ENCODE results near the gene MR1. TPM values are rescaled to one million over a fixed set of nuclear protein-coding genes. Genes with fewer than 3 reads are reported as not detected.

The MR1 gene
- polyA plus RNA-seq, 1 of the 3 experiments (the other 2 are of a cell fraction): 7.0 TPM

- 48% methylated on average over 9 of the region's 9 CpGs for WGBS (ENCODE audit: low lambda C conversion rate)
- CTCF ChIA-PET: interaction anchor here (18.5 kb wide), 1 partner anchor 40 kb away, joined by 143 read pairs; no protein-coding TSS in a partner anchor
- Histone ChIP-seq H3K4me3 (ENCODE audit: low read depth in 2 of 2, low read length in 1 of 2) (no peak overlapping the region), H3K9me2 (no peaks in the 10 kb centered on the region), H3K9ac (peak overlapping the region; percentile 70; the same call in 1 of the 2 replicates), H3F3A (replicated peaks; ENCODE audit: insufficient read depth) (peaks cover 64% of the 10 kb centered on the region), H3K79me2 (ENCODE audit: insufficient read depth) (peaks cover 34% of the 10 kb centered on the region), H3K4me1 (ENCODE audit: control insufficient read depth in 1 of 2, insufficient read depth in 2 of 2, low read depth in 1 of 2, low read length in 1 of 2) (peaks cover 78 to 80% of the 10 kb centered on the region in 2 experiments), H3K36me3 (replicated peaks in 1 of 2; ENCODE audit: control insufficient read depth in 1 of 2, insufficient read depth in 2 of 2, low read length in 1 of 2) (no peaks in the 10 kb centered on the region), H3K9me3 (no peaks in the 10 kb centered on the region), H3K4me2 (peak overlapping the region; percentile 99), H2AFZ (ENCODE audit: low read depth) (0 out of 2 replicates have a peak overlapping the region, but pooled peaks have one; percentile 25), H3K27me3 (ENCODE audit: insufficient read depth) (no peaks in the 10 kb centered on the region), H3K27ac (ENCODE audit: low read depth in 2 of 2, low read length in 1 of 2) (peak overlapping the region; percentile 98 to 99), H4K20me1 (ENCODE audit: insufficient read depth) (no peaks in the 10 kb centered on the region)
- no peak for DNase-seq
- POLR2A ChIA-PET: no interaction called here
- no peak for TF ChIP-seq MEF2A (IDR thresholded peaks at IDR 0.05; ENCODE audit: borderline replicate concordance, low read depth)
- no peak for TF ChIP-seq RCOR1 (IDR thresholded peaks at IDR 0.05; ENCODE audit: low read length)
- no peak for TF ChIP-seq RXRA (IDR thresholded peaks at IDR 0.05; ENCODE audit: borderline replicate concordance, low read depth)
- no peak for TF ChIP-seq EP300 (IDR thresholded peaks at IDR 0.05; ENCODE audit: borderline replicate concordance in 1 of 2, low read depth in 1 of 2, low read length in 1 of 2)
- TF ChIP-seq FOSL2 (IDR thresholded peaks at IDR 0.05; ENCODE audit: borderline replicate concordance, low read depth): peak; percentile 62; the same call in 1 of the 2 replicates
- TF ChIP-seq TAF1 (IDR thresholded peaks at IDR 0.05; ENCODE audit: borderline replicate concordance, low read depth, low read length): peak; percentile 9; the same call in 1 of the 2 replicates
- TF ChIP-seq, protein P1, sequence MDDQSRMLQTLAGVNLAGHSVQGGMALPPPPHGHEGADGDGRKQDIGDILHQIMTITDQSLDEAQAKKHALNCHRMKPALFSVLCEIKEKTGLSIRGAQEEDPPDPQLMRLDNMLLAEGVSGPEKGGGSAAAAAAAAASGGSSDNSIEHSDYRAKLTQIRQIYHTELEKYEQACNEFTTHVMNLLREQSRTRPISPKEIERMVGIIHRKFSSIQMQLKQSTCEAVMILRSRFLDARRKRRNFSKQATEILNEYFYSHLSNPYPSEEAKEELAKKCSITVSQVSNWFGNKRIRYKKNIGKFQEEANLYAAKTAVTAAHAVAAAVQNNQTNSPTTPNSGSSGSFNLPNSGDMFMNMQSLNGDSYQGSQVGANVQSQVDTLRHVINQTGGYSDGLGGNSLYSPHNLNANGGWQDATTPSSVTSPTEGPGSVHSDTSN (IDR thresholded peaks at IDR 0.05): peak; percentile 35; the same call in 1 of the 2 replicates
- TF ChIP-seq NRF1 (IDR thresholded peaks at IDR 0.05; ENCODE audit: low read depth, low read length): no peak
- no peak for TF ChIP-seq SIN3A (IDR thresholded peaks at IDR 0.05; ENCODE audit: borderline replicate concordance, low read depth, low read length)
- no peak for TF ChIP-seq IRF3 (IDR thresholded peaks at IDR 0.05; ENCODE audit: low read depth, low read length)
- no peak for TF ChIP-seq CHD2 (IDR thresholded peaks at IDR 0.05; ENCODE audit: low read length, partially characterized antibody)
- no peak for TF ChIP-seq MXI1 (IDR thresholded peaks at IDR 0.05; ENCODE audit: low read depth, low read length)
- no peak for TF ChIP-seq NFIC (IDR thresholded peaks at IDR 0.05; ENCODE audit: borderline replicate concordance)
- no peak for TF ChIP-seq POLR2AphosphoS5 (IDR thresholded peaks at IDR 0.05; ENCODE audit: low read depth, low read length)
- TF ChIP-seq SMC3 (IDR thresholded peaks at IDR 0.05; ENCODE audit: low read depth, low read length): no peak
- peak; percentile 44; the same call in 1 of the 2 replicates for TF ChIP-seq TCF12 (IDR thresholded peaks at IDR 0.05)
- TF ChIP-seq CTCF (IDR thresholded peaks at IDR 0.05): no peak
- TF ChIP-seq ZBTB33 (IDR thresholded peaks at IDR 0.05; ENCODE audit: borderline replicate concordance, low read depth): no peak
- no peak for TF ChIP-seq YY1 (IDR thresholded peaks at IDR 0.05; ENCODE audit: low read depth)
- no peak for TF ChIP-seq TEAD4 (IDR thresholded peaks at IDR 0.05; ENCODE audit: borderline replicate concordance, insufficient read depth)
- TF ChIP-seq JUND (IDR thresholded peaks at IDR 0.05): peak; percentile 17; the same call in 1 of the 2 replicates
- no peak for TF ChIP-seq EZH2phosphoT487 (IDR thresholded peaks at IDR 0.05; ENCODE audit: borderline replicate concordance, low read depth)
- TF ChIP-seq USF1 (IDR thresholded peaks at IDR 0.05; ENCODE audit: borderline replicate concordance, low read depth): no peak
- TF ChIP-seq GATA2 (CRISPR knock-in tag; IDR thresholded peaks at IDR 0.05): no peak
- TF ChIP-seq, protein P2, sequence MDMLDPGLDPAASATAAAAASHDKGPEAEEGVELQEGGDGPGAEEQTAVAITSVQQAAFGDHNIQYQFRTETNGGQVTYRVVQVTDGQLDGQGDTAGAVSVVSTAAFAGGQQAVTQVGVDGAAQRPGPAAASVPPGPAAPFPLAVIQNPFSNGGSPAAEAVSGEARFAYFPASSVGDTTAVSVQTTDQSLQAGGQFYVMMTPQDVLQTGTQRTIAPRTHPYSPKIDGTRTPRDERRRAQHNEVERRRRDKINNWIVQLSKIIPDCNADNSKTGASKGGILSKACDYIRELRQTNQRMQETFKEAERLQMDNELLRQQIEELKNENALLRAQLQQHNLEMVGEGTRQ (IDR thresholded peaks at IDR 0.05; ENCODE audit: borderline replicate concordance, low read depth, low read length): no peak
- TF ChIP-seq FOXJ3 (CRISPR knock-in tag; IDR thresholded peaks at IDR 0.05): no peak
Observed at GRCh38 chr1:181101581-181102226, 67.9 kb downstream of the MR1 start.

All from SK-N-SH (cell line).